ENCODE results near the gene OTUB2. TPM values are rescaled to one million over a fixed set of nuclear protein-coding genes. Genes with fewer than 3 reads are reported as not detected.
A peak's percentile ranks its signal among the peaks of the same experiment; 100 is the strongest.

OTUB2 gene
- total and polyA plus RNA-seq, 4 donors: 0.28 to 0.92 (median 0.63) TPM

DNA sequence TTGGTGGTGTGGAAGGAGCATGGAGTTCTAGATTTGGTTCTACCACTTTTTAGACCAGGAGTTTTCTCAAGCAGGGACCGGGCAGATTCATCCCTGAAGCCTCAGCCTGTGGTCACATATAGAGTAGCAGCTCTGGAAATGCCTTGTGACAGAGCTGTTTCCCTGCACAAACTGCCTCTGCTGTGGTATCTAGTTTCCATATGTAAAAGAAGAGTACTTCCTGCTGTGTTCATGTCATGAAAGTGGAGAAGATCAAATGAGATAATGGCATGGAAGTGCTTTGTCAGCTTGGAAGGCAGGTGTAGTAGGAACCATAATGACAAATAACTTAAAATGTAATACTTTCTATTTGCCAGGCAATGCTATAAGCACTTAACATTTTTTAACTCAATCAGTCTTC, 26.1 kb downstream of the OTUB2 start:
- Histone ChIP-seq H3K9ac (ENCODE audit: low read depth in 1 of 2, low read length in 2 of 2) (no peak overlapping the region), H3K27ac (ENCODE audit: low read depth in 1 of 2, low read length in 2 of 2) (no peak overlapping the region), H3K4me1 (ENCODE audit: control insufficient read depth in 4 of 4, insufficient read depth in 4 of 4, low read length in 3 of 4) (peaks cover 3 to 18% (median 9%) of the 10 kb centered on the region in 4 donors), H3K27me3 (ENCODE audit: control insufficient read depth in 4 of 4, insufficient read depth in 4 of 4, low read length in 3 of 4) (no peaks in the 10 kb centered on the region), H3K9me3 (ENCODE audit: control insufficient read depth in 4 of 4, low read length in 3 of 4) (no peaks in the 10 kb centered on the region), H3K36me3 (ENCODE audit: control insufficient read depth in 4 of 4, insufficient read depth in 3 of 4, low read depth in 1 of 4, low read length in 3 of 4) (peaks cover 7 to 71% (median 51%) of the 10 kb centered on the region in 4 donors), H3K4me3 (ENCODE audit: low read depth in 1 of 3, low read length in 3 of 3) (no peak overlapping the region)
- WGBS: 89% methylated on average over 1 of the region's 1 CpG
- DNase-seq (ENCODE audit: low spot score): no peak
- TF ChIP-seq JUND (IDR thresholded peaks at IDR 0.05): no peak
- TF ChIP-seq EGR1 (IDR thresholded peaks at IDR 0.05; ENCODE audit: low read depth in 2 of 2): no peak
- no peak for TF ChIP-seq ATF3 (IDR thresholded peaks at IDR 0.05)
- TF ChIP-seq, protein P1, sequence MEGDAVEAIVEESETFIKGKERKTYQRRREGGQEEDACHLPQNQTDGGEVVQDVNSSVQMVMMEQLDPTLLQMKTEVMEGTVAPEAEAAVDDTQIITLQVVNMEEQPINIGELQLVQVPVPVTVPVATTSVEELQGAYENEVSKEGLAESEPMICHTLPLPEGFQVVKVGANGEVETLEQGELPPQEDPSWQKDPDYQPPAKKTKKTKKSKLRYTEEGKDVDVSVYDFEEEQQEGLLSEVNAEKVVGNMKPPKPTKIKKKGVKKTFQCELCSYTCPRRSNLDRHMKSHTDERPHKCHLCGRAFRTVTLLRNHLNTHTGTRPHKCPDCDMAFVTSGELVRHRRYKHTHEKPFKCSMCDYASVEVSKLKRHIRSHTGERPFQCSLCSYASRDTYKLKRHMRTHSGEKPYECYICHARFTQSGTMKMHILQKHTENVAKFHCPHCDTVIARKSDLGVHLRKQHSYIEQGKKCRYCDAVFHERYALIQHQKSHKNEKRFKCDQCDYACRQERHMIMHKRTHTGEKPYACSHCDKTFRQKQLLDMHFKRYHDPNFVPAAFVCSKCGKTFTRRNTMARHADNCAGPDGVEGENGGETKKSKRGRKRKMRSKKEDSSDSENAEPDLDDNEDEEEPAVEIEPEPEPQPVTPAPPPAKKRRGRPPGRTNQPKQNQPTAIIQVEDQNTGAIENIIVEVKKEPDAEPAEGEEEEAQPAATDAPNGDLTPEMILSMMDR (IDR thresholded peaks at IDR 0.05; ENCODE audit: low read depth, low read length, missing input control): no peak
- no peak for TF ChIP-seq YY1 (IDR thresholded peaks at IDR 0.05)

DNA sequence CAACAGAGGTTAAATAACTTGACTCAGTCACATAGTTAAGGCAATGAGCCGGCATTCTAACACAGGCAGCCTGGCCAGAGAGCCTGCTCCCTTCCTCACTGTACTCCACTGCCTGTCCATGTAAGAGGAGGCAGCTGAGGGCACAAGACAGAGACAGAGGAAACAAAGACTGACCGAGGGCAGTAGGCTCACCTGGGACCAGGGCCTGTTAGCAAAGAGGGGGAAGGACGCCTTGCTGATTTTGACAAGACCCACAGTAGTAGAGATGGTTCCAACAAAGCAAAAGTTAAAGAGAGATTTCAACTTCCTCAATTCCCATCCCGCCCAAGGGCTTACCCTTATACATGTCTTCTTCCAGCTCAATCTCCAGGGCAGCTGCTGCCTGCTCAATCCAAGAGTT, 26.5 kb downstream of the OTUB2 start:
- WGBS: 95% methylated on average over 4 of the region's 4 CpGs
- Histone ChIP-seq H3K9ac (ENCODE audit: low read depth in 1 of 2, low read length in 2 of 2) (no peak overlapping the region), H3K27ac (ENCODE audit: low read depth in 1 of 2, low read length in 2 of 2) (no peak overlapping the region)

GRCh38 chr14:94054401-94054800, 28.3 kb downstream of the OTUB2 start:
- H3K9ac ChIP-seq (ENCODE audit: low read depth in 1 of 2, low read length in 2 of 2): no peak overlapping the region
- H3K4me1 ChIP-seq (ENCODE audit: control insufficient read depth in 4 of 4, insufficient read depth in 4 of 4, low read length in 3 of 4): peaks cover 10 to 40% (median 30%) of the 10 kb centered on the region in 4 donors
- H3K4me3 ChIP-seq (ENCODE audit: low read depth in 1 of 3, low read length in 3 of 3): no peak overlapping the region
- DNase-seq (ENCODE audit: low spot score): peak; percentile 14
- H3K9me3 ChIP-seq (ENCODE audit: control insufficient read depth in 4 of 4, low read length in 3 of 4): no peaks in the 10 kb centered on the region
- H3K27me3 ChIP-seq (ENCODE audit: control insufficient read depth in 4 of 4, insufficient read depth in 4 of 4, low read length in 3 of 4): no peaks in the 10 kb centered on the region
- 98% methylated on average over 1 of the region's 1 CpG for WGBS
- peaks cover 7 to 49% (median 38%) of the 10 kb centered on the region in 4 donors for H3K36me3 ChIP-seq (ENCODE audit: control insufficient read depth in 4 of 4, insufficient read depth in 3 of 4, low read depth in 1 of 4, low read length in 3 of 4)
- H3K27ac ChIP-seq (ENCODE audit: low read depth in 1 of 2, low read length in 2 of 2): no peak overlapping the region
- TF ChIP-seq SP1 (IDR thresholded peaks at IDR 0.05) (no peak), EGR1 (IDR thresholded peaks at IDR 0.05; ENCODE audit: low read depth in 2 of 2) (no peak), NR2F2 (IDR thresholded peaks at IDR 0.05) (no peak), TAF1 (conservative IDR thresholded peaks at IDR 0.05) (no peak), ATF3 (IDR thresholded peaks at IDR 0.05) (no peak), JUND (IDR thresholded peaks at IDR 0.05) (no peak), RAD21 (IDR thresholded peaks at IDR 0.05) (no peak)
- TF ChIP-seq, protein P2, sequence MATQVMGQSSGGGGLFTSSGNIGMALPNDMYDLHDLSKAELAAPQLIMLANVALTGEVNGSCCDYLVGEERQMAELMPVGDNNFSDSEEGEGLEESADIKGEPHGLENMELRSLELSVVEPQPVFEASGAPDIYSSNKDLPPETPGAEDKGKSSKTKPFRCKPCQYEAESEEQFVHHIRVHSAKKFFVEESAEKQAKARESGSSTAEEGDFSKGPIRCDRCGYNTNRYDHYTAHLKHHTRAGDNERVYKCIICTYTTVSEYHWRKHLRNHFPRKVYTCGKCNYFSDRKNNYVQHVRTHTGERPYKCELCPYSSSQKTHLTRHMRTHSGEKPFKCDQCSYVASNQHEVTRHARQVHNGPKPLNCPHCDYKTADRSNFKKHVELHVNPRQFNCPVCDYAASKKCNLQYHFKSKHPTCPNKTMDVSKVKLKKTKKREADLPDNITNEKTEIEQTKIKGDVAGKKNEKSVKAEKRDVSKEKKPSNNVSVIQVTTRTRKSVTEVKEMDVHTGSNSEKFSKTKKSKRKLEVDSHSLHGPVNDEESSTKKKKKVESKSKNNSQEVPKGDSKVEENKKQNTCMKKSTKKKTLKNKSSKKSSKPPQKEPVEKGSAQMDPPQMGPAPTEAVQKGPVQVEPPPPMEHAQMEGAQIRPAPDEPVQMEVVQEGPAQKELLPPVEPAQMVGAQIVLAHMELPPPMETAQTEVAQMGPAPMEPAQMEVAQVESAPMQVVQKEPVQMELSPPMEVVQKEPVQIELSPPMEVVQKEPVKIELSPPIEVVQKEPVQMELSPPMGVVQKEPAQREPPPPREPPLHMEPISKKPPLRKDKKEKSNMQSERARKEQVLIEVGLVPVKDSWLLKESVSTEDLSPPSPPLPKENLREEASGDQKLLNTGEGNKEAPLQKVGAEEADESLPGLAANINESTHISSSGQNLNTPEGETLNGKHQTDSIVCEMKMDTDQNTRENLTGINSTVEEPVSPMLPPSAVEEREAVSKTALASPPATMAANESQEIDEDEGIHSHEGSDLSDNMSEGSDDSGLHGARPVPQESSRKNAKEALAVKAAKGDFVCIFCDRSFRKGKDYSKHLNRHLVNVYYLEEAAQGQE (IDR thresholded peaks at IDR 0.05): no peak
- TF ChIP-seq, protein P1 (IDR thresholded peaks at IDR 0.05; ENCODE audit: low read depth, low read length, missing input control): no peak

More for the DNA sequence above, 26.5 kb downstream of the OTUB2 start:
- no peaks in the 10 kb centered on the region for H3K9me3 ChIP-seq (ENCODE audit: control insufficient read depth in 4 of 4, low read length in 3 of 4)
- peaks cover 6 to 23% (median 14%) of the 10 kb centered on the region in 4 donors for H3K4me1 ChIP-seq (ENCODE audit: control insufficient read depth in 4 of 4, insufficient read depth in 4 of 4, low read length in 3 of 4)
- H3K27me3 ChIP-seq (ENCODE audit: control insufficient read depth in 4 of 4, insufficient read depth in 4 of 4, low read length in 3 of 4): no peaks in the 10 kb centered on the region
- TF ChIP-seq GABPA (IDR thresholded peaks at IDR 0.05 in 1 of 2, conservative IDR thresholded peaks at IDR 0.05 in 1 of 2) (no peak), RXRA (IDR thresholded peaks at IDR 0.05) (no peak), FOXA2 (IDR thresholded peaks at IDR 0.05) (no peak), RAD21 (IDR thresholded peaks at IDR 0.05) (no peak), YY1 (IDR thresholded peaks at IDR 0.05) (no peak), JUND (IDR thresholded peaks at IDR 0.05) (no peak), SP1 (IDR thresholded peaks at IDR 0.05) (no peak), NR2F2 (IDR thresholded peaks at IDR 0.05) (no peak), ATF3 (IDR thresholded peaks at IDR 0.05) (no peak)
- TF ChIP-seq, protein P1 (IDR thresholded peaks at IDR 0.05; ENCODE audit: low read depth, low read length, missing input control): no peak
- no peak overlapping the region for H3K4me3 ChIP-seq (ENCODE audit: low read depth in 1 of 3, low read length in 3 of 3)
- peak; percentile 20 for DNase-seq (ENCODE audit: low spot score)
- H3K36me3 ChIP-seq (ENCODE audit: control insufficient read depth in 4 of 4, insufficient read depth in 3 of 4, low read depth in 1 of 4, low read length in 3 of 4): peaks cover 7 to 67% (median 51%) of the 10 kb centered on the region in 4 donors
